H1 (cell line): Measurements from ENCODE around the gene DNAJC7. TPM values are rescaled to one million over a fixed set of nuclear protein-coding genes. Genes with fewer than 3 reads are reported as not detected.

Experiments
- BACH1 ChIP-seq: IDR thresholded peaks from 2 replicates; pipeline ENCODE4 v1.6.1; 2012; ENCODE audit warnings: low read length, improper control_type of control experiment
- CBX8 ChIP-seq: fragments of 300-800, 300-1000 bp; sonication (generic); IDR thresholded peaks from 2 replicates; pipeline ENCODE4 v1.7.1; 2016; ENCODE audit warnings: low read depth, low read length, borderline replicate concordance
- CEBPB ChIP-seq: IDR thresholded peaks from 2 replicates; pipeline ENCODE4 v1.6.1; 2012; ENCODE audit warnings: low read depth, low read length
- EZH2 ChIP-seq: fragments of 200-600 bp; sonication (generic); IDR thresholded peaks from 2 replicates; pipeline ENCODE4 v1.7.1; 2012; ENCODE audit warnings: low read depth, mild to moderate bottlenecking, moderate library complexity, low read length, inconsistent platforms; ENCODE audit not compliant: severe bottlenecking
- FOSL1 ChIP-seq: IDR thresholded peaks from 2 replicates; pipeline ENCODE4 v1.6.1; 2011; ENCODE audit warnings: mild to moderate bottlenecking, low read depth, low read length, moderate library complexity; ENCODE audit not compliant: insufficient read depth
- JUN ChIP-seq: IDR thresholded peaks from 2 replicates; pipeline ENCODE4 v1.6.1; 2011; ENCODE audit warnings: low read depth, mild to moderate bottlenecking, improper control_type of control experiment, low read length
- JUND ChIP-seq: IDR thresholded peaks from 2 replicates; pipeline ENCODE4 v1.6.1; 2011; ENCODE audit warnings: mild to moderate bottlenecking, improper control_type of control experiment, low read length
- RXRA ChIP-seq: IDR thresholded peaks from 2 replicates; pipeline ENCODE4 v1.6.1; 2011; ENCODE audit warnings: low read depth, mild to moderate bottlenecking, low read length, moderate library complexity; ENCODE audit not compliant: insufficient read depth
- polyA plus RNA-seq, 7 experiments: library from polyadenylated mRNA; depleted of rRNA in 3 of 7; stranded (reverse) in 5 of 7; unstranded in 2 of 7; fragments of >200 nt in 5 of 7; fragments of 200-250 nt in 2 of 7; gene quantifications; 1 replicate in 5 of 7; 2 replicates in 1 of 7; 4 replicates in 1 of 7; pipeline versions ENCODE4 v1.2.1 to v1.2.3, GENCODE V29; 2011 to 2013; ENCODE audit warnings: missing spikeins in 2 of 7, mixed read lengths in 2 of 7
- total RNA-seq: library from RNA; stranded (reverse); fragmentation: NEBNext Ultra II Directional; extraction: Animal tissue kit (Norgen Biotek cat#: 25700); gene quantifications from 2 replicates; pipeline ENCODE4 v1.2.1, GENCODE V29; 2021
- TF ChIP-seq, protein P1 (sequence below): fragments of 300-600 bp; sonication (generic); IDR thresholded peaks from 2 replicates; pipeline ENCODE4 v1.7.1; 2012; ENCODE audit warnings: low read length, moderate library complexity, mild to moderate bottlenecking, inconsistent platforms; ENCODE audit not compliant: insufficient replicate concordance
- TF ChIP-seq, protein P2 (sequence below): IDR thresholded peaks from 2 replicates; pipeline ENCODE4 v1.6.1; 2012; ENCODE audit warnings: inconsistent platforms
- TF ChIP-seq, protein P3 (sequence below): IDR thresholded peaks from 2 replicates; pipeline ENCODE4 v1.6.1; 2011; ENCODE audit warnings: low read depth, mild to moderate bottlenecking, low read length; ENCODE audit not compliant: insufficient read depth

The DNAJC7 gene
- total and polyA plus RNA-seq, 2 of the 8 experiments (the other 6 are each of a cell fraction or from before 2014, with no cell fraction given), result 31.0 to 148 TPM

DNA sequence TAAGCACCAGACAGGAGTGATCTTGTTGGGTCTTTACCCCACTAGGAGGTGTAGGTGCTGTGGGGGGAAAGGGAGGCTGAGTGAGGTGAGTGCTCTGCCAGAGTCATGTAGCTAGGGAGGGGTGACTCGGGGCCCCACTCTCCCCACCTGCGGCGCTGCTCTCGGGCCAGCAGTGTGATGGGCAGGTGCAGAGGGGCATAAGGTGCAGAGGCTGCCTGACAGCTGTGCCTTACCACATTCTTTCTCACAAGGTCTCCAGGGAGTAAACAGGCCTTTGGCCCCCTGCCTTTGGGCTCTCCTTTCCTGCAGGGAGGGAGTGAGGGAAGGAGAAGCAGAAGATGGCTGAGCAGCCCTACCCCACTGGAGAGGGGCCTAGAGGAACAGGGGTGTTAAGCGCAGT lies 55.1 kb downstream of the DNAJC7 start (continued):
- TF ChIP-seq, protein P1, sequence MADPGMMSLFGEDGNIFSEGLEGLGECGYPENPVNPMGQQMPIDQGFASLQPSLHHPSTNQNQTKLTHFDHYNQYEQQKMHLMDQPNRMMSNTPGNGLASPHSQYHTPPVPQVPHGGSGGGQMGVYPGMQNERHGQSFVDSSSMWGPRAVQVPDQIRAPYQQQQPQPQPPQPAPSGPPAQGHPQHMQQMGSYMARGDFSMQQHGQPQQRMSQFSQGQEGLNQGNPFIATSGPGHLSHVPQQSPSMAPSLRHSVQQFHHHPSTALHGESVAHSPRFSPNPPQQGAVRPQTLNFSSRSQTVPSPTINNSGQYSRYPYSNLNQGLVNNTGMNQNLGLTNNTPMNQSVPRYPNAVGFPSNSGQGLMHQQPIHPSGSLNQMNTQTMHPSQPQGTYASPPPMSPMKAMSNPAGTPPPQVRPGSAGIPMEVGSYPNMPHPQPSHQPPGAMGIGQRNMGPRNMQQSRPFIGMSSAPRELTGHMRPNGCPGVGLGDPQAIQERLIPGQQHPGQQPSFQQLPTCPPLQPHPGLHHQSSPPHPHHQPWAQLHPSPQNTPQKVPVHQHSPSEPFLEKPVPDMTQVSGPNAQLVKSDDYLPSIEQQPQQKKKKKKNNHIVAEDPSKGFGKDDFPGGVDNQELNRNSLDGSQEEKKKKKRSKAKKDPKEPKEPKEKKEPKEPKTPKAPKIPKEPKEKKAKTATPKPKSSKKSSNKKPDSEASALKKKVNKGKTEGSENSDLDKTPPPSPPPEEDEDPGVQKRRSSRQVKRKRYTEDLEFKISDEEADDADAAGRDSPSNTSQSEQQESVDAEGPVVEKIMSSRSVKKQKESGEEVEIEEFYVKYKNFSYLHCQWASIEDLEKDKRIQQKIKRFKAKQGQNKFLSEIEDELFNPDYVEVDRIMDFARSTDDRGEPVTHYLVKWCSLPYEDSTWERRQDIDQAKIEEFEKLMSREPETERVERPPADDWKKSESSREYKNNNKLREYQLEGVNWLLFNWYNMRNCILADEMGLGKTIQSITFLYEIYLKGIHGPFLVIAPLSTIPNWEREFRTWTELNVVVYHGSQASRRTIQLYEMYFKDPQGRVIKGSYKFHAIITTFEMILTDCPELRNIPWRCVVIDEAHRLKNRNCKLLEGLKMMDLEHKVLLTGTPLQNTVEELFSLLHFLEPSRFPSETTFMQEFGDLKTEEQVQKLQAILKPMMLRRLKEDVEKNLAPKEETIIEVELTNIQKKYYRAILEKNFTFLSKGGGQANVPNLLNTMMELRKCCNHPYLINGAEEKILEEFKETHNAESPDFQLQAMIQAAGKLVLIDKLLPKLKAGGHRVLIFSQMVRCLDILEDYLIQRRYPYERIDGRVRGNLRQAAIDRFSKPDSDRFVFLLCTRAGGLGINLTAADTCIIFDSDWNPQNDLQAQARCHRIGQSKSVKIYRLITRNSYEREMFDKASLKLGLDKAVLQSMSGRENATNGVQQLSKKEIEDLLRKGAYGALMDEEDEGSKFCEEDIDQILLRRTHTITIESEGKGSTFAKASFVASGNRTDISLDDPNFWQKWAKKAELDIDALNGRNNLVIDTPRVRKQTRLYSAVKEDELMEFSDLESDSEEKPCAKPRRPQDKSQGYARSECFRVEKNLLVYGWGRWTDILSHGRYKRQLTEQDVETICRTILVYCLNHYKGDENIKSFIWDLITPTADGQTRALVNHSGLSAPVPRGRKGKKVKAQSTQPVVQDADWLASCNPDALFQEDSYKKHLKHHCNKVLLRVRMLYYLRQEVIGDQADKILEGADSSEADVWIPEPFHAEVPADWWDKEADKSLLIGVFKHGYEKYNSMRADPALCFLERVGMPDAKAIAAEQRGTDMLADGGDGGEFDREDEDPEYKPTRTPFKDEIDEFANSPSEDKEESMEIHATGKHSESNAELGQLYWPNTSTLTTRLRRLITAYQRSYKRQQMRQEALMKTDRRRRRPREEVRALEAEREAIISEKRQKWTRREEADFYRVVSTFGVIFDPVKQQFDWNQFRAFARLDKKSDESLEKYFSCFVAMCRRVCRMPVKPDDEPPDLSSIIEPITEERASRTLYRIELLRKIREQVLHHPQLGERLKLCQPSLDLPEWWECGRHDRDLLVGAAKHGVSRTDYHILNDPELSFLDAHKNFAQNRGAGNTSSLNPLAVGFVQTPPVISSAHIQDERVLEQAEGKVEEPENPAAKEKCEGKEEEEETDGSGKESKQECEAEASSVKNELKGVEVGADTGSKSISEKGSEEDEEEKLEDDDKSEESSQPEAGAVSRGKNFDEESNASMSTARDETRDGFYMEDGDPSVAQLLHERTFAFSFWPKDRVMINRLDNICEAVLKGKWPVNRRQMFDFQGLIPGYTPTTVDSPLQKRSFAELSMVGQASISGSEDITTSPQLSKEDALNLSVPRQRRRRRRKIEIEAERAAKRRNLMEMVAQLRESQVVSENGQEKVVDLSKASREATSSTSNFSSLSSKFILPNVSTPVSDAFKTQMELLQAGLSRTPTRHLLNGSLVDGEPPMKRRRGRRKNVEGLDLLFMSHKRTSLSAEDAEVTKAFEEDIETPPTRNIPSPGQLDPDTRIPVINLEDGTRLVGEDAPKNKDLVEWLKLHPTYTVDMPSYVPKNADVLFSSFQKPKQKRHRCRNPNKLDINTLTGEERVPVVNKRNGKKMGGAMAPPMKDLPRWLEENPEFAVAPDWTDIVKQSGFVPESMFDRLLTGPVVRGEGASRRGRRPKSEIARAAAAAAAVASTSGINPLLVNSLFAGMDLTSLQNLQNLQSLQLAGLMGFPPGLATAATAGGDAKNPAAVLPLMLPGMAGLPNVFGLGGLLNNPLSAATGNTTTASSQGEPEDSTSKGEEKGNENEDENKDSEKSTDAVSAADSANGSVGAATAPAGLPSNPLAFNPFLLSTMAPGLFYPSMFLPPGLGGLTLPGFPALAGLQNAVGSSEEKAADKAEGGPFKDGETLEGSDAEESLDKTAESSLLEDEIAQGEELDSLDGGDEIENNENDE, result no peak
- no peak for TF ChIP-seq JUN
- TF ChIP-seq JUND, result no peak
- no peak for TF ChIP-seq RXRA
- TF ChIP-seq CBX8, result no peak
- TF ChIP-seq, protein P2, sequence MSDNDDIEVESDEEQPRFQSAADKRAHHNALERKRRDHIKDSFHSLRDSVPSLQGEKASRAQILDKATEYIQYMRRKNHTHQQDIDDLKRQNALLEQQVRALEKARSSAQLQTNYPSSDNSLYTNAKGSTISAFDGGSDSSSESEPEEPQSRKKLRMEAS, result no peak
- TF ChIP-seq CEBPB, result no peak
- TF ChIP-seq, protein P3, sequence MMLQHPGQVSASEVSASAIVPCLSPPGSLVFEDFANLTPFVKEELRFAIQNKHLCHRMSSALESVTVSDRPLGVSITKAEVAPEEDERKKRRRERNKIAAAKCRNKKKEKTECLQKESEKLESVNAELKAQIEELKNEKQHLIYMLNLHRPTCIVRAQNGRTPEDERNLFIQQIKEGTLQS, result no peak
- TF ChIP-seq EZH2, result no peak
- TF ChIP-seq FOSL1, result no peak
- TF ChIP-seq BACH1, result no peak
